PC-9 (cell line): Measurements from ENCODE around the gene NOP53.

Source experiments
- CTCF ChIP-seq: fragments of 200-600 bp; sonication (generic); conservative IDR thresholded peaks from 2 replicates; pipeline ENCODE4 v1.6.1; 2017; ENCODE audit warnings: mixed run types, antibody characterized with exemption, mild to moderate bottlenecking, moderate library complexity
- EZH2 ChIP-seq: fragments of 200-600 bp; sonication (generic); IDR thresholded peaks from 2 replicates; pipeline ENCODE4 v1.8.0; 2017; ENCODE audit warnings: antibody characterized with exemption, low read depth

DNA sequence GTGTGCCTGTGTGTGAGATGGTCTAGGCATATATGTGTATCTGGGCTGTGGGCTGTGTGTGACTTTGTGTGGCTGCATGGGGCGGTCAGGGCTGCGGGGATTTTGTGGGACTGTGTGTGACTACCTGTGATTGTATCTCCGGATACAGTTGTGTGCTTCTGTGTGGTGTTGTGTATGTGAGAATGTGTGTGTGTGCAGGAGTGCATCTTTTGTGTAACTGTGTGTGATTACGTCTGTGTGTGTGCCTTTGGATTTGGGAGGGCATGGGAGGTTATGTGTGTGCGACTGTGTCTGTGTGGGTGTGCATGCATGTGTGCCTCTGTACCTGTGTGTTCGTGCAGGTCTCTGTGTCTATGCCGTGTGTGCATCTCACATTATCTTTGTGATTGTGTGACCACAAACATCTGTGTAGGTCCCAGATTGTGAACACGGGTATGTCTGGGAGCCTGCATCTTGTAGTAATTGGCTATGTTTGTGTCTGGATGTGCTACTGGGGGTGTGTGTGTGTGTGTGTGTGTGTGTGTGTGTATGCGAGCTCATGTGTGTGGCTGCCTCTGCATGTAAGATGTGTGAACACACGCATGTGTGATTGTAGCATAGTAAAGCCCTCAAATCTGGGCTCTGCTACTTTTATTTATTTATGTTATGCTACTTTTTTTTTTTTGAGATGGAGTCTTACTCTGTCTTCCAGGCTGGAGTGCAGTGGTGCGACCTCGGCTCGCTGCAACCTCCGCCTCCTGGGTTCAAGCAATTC, 24.5 kb upstream of the NOP53 start:
- TF ChIP-seq CTCF (no peak), EZH2 (no peak)
